Kidney (tissue), 14 donors: ENCODE measurements around the gene PTPN9. TPM values are rescaled to one million over a fixed set of nuclear protein-coding genes. Genes with fewer than 3 reads are reported as not detected.
"Not testable (repeated sequence)": the region's sequence is repeated elsewhere in the genome, so short reads cannot be mapped to it uniquely, and the experiment has no call there.

Experiments used
- DNase-seq, 5 donors: peaks; one replicate each; pipeline ENCODE4 v3.0.0-alpha.2; 2013 to 2020
- FAIRE-seq: peaks from 2 replicates; lab custom pipeline; 2012; peaks lifted over from hg19 to GRCh38; lab: Jason Lieb, UNC
- H3K27ac ChIP-seq, 2 donors: one replicate each; pipeline ENCODE4 v1.7.0; 2013; ENCODE audit warnings: low read depth in 2 of 2, low read length in 2 of 2, inconsistent platforms in 1 of 2
- H3K27me3 ChIP-seq: one replicate; pipeline ENCODE4 v1.7.1; 2013; ENCODE audit warnings: low read length, inconsistent platforms; ENCODE audit not compliant: control insufficient read depth, insufficient read depth
- H3K36me3 ChIP-seq, 3 donors: one replicate each; pipeline versions ENCODE4 v1.7.0 to v1.7.1; 2013; ENCODE audit warnings: low read length in 3 of 3, control low read depth in 1 of 3, inconsistent platforms in 1 of 3; ENCODE audit not compliant: insufficient read depth in 3 of 3, control insufficient read depth in 2 of 3
- H3K4me1 ChIP-seq, 3 donors: one replicate each; pipeline versions ENCODE4 v1.7.0 to v1.7.1; 2013; ENCODE audit warnings: low read length in 3 of 3, inconsistent platforms in 1 of 3, low read depth in 1 of 3; ENCODE audit not compliant: control insufficient read depth in 2 of 3, insufficient read depth in 2 of 3
- H3K4me3 ChIP-seq, 3 donors: one replicate each; pipeline versions ENCODE4 v1.7.0 to v1.8.1; 2013; ENCODE audit warnings: low read length in 3 of 3, control low read depth in 1 of 3, inconsistent platforms in 1 of 3
- H3K9ac ChIP-seq, 3 donors: one replicate each; pipeline versions ENCODE4 v1.7.0 to v1.7.1; 2013; ENCODE audit warnings: low read length in 3 of 3, control low read depth in 1 of 3, inconsistent platforms in 1 of 3
- H3K9me3 ChIP-seq, 3 donors: one replicate each; pipeline versions ENCODE4 v1.7.0 to v1.7.1; 2013; ENCODE audit warnings: low read length in 3 of 3, control low read depth in 1 of 3, inconsistent platforms in 1 of 3; ENCODE audit not compliant: control insufficient read depth in 2 of 3, insufficient read depth in 1 of 3
- CTCF ChIP-seq: IDR thresholded peaks from 3 replicates; pipeline ENCODE4 v1.5.1; 2012; ENCODE audit warnings: mild to moderate bottlenecking, moderate library complexity, borderline replicate concordance; ENCODE audit not compliant: insufficient read depth; ENCODE audit errors: extremely low read depth
- intact Hi-C: fragments of 100-400 bp; cut with DNase I; formaldehyde crosslinking; loops from one replicate; pipeline ENCODE4 v1.11.1; 2022
- polyA plus RNA-seq: library from polyadenylated mRNA; stranded (reverse); fragments of 350-450 nt; fragmentation: Illumina TruSeq; extraction: RNeasy Lipid Tissue Mini Kit (QIAGEN cat#74804); gene quantifications from one replicate; pipeline ENCODE4 v1.2.3, GENCODE V29; 2014; ENCODE audit warnings: low read depth, low replicate concordance; ENCODE audit not compliant: insufficient read depth
- total RNA-seq: library from RNA; stranded (reverse); fragmentation: NEBNext Ultra II Directional; extraction: Animal tissue kit (Norgen Biotek cat#: 25700); gene quantifications from one replicate; pipeline ENCODE4 v1.2.1, GENCODE V29; 2021
- donor health status: control.
- donor health status: control.
- donor health status: control.
- donor health status: control.
- donor health status: control.
- donor health status: DM: yes; HTN: yes; CAD: no.
- donor health status: Normal renal cell carcinoma (clear cell type).

The PTPN9 gene
- total and polyA plus RNA-seq, 2 donors from 2014 or later, result 15.3 to 52.5 TPM

GRCh38 chr15:75532413-75533250 lies 46.5 kb downstream of the PTPN9 start:
- H3K27me3 ChIP-seq, result no peaks in the 10 kb centered on the region
- DNase-seq (peak in 3 of 5 donors; percentile 37 to 80 (median 60)), FAIRE-seq (peak; percentile 8)
- H3K9me3 ChIP-seq, result no peaks in the 10 kb centered on the region
- intact Hi-C loops, result no loop called here
- H3K4me3 ChIP-seq, result no peak overlapping the region
- no peaks in the 10 kb centered on the region for H3K36me3 ChIP-seq
- H3K9ac ChIP-seq, result no peak overlapping the region
- peak; percentile 46 for TF ChIP-seq CTCF
- peak overlapping the region in 1 of 2 donors; percentile 4 for H3K27ac ChIP-seq
- peaks cover 2 to 8% (median 8%) of the 10 kb centered on the region in 3 donors for H3K4me1 ChIP-seq

- H3K36me3 ChIP-seq, result peaks cover 0 to 7% (median 4%) of the 10 kb centered on the region in 3 donors
- no peak for FAIRE-seq
- no peak overlapping the region for H3K4me3 ChIP-seq
- peak in 3 of 5 donors; percentile 14 to 81 (median 28) for DNase-seq
- no peaks in the 10 kb centered on the region for H3K27me3 ChIP-seq
- intact Hi-C loops, result no loop called here
- peaks cover 2 to 8% (median 8%) of the 10 kb centered on the region in 3 donors for H3K4me1 ChIP-seq
- peak overlapping the region in 1 of 2 donors; percentile 5 for H3K27ac ChIP-seq
- no peak for TF ChIP-seq CTCF
- H3K9ac ChIP-seq, result no peak overlapping the region
- H3K9me3 ChIP-seq, result no peaks in the 10 kb centered on the region
Observed at GRCh38 chr15:75531041-75531450, 48.1 kb downstream of the PTPN9 start.

- H3K9me3 ChIP-seq, result no peaks in the 10 kb centered on the region
- no peak overlapping the region for H3K4me3 ChIP-seq
- DNase-seq (no peak), FAIRE-seq (no peak)
- intact Hi-C loops, result no loop called here
- TF ChIP-seq CTCF, result no peak
- H3K36me3 ChIP-seq, result peaks cover 0 to 7% (median 4%) of the 10 kb centered on the region in 3 donors
- H3K4me1 ChIP-seq, result peaks cover 2 to 8% (median 8%) of the 10 kb centered on the region in 3 donors
- H3K9ac ChIP-seq, result no peak overlapping the region
- no peaks in the 10 kb centered on the region for H3K27me3 ChIP-seq
- H3K27ac ChIP-seq, result no peak overlapping the region
Observed at GRCh38 chr15:75530169-75530568, 48.9 kb downstream of the PTPN9 start.

- FAIRE-seq, result not testable (repeated sequence)
Observed at GRCh38 chr15:75525756-75526155, 53.4 kb downstream of the PTPN9 start.

More at GRCh38 chr15:75525756-75526155, 53.4 kb downstream of the PTPN9 start:
- H3K9me3 ChIP-seq, intact Hi-C loops, H3K4me3 ChIP-seq, DNase-seq, H3K4me1 ChIP-seq, H3K27me3 ChIP-seq, H3K27ac ChIP-seq, H3K9ac ChIP-seq: not testable (repeated sequence)
- H3K36me3 ChIP-seq, result peaks cover 7 to 30% (median 11%) of the 10 kb centered on the region in 3 donors
